GM21367 (cell line): Measurements from ENCODE around the gene SULT6B1.

Experiments
- ATAC-seq: cut with Tn5 transposase; IDR thresholded peaks from one replicate; pipeline ENCODE4 v1.9.1; 2021; ENCODE audit not compliant: unreplicated experiment

Gene SULT6B1

DNA sequence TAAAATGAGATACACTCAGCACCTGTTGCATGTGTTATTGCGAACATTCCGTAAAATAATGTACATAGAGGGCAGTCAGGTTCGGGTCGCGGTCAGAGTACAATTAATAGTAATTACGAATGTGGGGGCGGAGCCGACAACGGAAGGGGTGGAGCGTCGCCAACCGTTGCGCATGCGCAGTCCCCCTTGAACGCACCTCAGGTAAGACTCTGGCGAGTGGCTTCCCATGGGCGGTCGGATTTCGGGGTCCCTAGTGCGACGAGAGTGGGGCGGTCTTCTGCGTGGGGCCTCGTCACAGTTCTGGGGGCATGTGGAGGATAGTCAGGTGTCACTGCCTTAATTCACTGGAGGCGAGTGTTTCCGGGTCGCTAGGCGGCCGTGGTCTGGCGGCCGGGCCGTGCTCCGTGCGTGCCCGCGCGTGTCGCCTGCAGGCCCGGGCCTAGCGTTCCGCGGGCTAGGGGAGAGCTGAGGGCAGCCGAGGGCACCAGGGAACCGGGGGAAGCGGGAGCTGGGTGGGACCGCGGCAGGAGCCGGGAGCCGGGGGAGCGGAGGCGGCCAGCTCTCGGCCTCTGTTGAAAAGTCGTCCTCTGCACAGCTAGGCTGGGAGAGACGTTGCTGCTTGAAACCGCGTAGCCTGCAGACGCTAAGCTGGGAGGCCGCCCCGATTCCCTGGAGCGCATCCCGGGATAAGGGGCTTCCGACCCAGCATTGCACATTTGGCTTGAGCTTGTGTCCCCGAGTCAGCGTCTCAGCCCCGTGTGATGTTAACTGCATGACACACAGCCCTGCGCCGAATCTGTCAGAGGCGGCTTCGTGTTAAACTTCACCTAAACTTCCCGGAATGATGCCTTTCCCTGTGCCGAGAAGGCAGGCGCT is 8.1 kb upstream of the SULT6B1 start, which contains the start of gene CEBPZOS:
CEBPZOS (plus strand) TSS at position 177 of the 876 bp plus-strand sequence. CDS start 3,209 bp downstream, outside the sequence.
- peak; percentile 72 for ATAC-seq

DNA sequence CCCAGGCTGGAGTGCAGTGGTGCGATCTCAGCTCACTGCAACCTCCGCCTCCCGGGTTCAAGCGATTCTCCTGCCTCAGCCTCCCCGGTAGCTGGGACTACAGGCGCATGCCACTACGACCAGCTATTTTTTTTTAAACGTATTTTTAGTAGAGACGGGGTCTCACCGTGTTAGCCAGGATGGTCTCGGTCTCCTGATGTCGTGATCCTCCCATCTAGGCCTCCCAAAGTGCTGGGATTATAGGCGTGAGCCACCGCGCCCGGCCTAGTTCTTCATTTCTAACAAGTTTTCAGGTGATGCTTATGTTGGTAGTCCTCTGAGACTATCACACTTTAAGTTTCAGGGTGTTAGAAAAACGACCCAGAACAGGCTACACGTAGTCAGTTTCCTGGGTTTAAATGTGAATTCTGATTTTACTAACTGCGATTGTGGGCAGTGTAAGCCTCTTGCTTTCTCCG is 7.4 kb upstream of the SULT6B1 start:
- peak; percentile 5 for ATAC-seq

- no peak for ATAC-seq
Observed at GRCh38 chr2:37192551-37192950, 4.1 kb upstream of the SULT6B1 start.

DNA sequence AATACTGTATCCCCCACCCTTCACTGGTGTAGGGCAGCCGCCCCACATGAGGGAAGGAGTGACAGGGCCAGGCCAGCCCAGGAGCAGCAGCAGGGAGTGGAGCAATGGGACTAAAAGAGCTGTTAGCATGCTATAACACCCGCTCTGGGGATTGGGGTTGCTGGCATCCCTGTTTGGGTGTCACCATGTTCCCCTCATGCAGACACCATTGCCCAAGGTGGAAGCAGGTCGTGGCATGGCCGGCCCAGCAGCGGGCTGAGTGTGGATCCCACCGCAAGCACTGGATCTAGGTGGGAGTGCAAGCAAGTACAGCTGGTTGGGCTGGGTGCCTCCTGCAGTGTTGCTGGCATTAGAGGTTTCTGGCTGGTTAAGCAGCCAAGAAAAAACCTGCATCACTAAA is 3.3 kb upstream of the SULT6B1 start:
- no peak for ATAC-seq

GRCh38 chr2:37191253-37191652 is 2.8 kb upstream of the SULT6B1 start:
- no peak for ATAC-seq

DNA sequence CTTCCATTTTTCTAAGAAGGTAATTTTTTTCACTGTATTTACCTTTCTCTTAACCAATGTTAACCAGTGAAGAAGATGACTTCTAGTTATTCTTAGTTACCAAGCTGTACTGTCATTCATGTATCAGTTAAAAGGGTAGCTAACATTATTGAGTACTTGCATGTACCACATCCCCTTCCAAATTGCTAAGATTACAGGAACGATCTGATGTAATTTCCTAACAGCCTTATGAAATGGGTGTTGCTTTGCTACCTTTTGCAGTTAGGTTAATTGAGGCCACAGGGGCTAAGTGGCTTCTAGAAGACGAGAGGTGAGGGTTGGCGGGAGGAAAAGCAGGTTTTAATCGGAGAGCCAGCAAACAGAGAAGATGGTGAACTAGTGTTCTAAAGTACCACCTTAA is 1.8 kb upstream of the SULT6B1 start:
- no peak for ATAC-seq

GRCh38 chr2:37189452-37190153 is 1.1 kb upstream of the SULT6B1 start:
- no peak for ATAC-seq

GRCh38 chr2:37181726-37182684 is 6.5 kb downstream of the SULT6B1 start:
- no peak for ATAC-seq

- ATAC-seq: no peak
Observed at GRCh38 chr2:37180640-37181039, 7.8 kb downstream of the SULT6B1 start.

DNA sequence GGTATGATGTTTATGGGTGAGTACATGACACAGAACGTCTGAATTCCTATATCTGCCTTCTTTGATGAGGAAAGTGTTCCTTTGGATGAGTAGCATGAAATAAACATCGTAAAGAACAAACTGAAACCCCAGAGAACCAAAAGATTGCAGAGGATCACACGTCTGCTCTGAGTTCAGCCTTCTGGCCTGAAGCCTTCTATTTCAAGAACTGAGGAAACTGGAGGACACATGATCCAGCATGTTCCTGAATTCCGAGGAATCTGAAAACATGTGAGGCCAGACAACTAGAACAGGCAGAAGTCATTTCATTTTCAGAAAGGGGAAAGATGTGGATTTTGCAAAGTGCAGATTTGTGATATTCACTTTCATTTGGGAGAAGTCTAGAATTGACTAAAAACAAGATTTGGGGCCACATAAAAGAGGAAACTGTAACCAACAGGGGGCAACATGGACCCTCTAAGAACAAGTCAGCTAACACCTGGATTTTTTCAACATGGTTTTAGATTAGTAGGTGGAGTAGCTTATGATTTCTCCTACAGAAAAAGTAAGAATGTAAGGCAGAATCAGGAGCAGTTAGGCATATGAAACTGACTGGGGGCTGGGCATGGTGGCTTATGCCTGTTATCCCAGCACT is 8.3 kb downstream of the SULT6B1 start:
- no peak for ATAC-seq

GRCh38 chr2:37173741-37174140 is 14.7 kb downstream of the SULT6B1 start:
- no peak for ATAC-seq

DNA sequence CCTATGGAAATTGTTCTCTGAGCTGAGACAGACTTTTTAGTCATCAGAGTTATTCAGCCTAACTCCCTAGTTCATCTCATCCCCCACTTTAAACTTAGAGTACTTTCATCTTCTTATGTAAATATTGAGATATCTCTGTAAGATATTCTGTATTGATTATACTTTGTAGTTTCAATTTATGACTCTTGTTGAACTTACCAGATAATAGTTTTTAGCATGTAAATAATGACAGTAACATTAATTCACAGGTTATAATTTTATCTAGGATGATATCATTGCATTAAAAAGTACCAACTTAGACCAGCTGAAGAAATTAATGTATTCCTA is 16.9 kb downstream of the SULT6B1 start:
- ATAC-seq: no peak

GRCh38 chr2:37168217-37168981 is 20.1 kb downstream of the SULT6B1 start:
- no peak for ATAC-seq

- ATAC-seq: no peak
Observed at GRCh38 chr2:37167636-37168180, 20.8 kb downstream of the SULT6B1 start.

DNA sequence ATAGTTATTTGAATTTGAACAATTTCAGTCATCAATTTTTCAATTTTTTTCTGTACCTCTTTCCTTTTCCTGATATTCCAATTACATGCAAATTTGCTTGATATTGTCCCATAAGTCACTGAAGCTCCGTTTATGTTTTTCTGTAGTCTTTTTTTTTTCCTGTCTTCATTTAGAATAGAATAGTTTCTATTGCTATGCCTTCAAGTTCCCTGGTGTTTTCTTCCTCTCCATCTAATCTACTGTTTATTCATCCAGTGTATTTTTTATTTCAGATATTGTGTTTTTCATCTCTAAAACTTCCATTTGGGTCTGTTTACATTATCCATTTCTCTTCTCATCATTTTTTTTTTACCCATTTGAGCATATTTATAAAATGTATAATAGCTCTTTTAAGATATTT is 23.7 kb downstream of the SULT6B1 start:
- ATAC-seq: no peak

GRCh38 chr2:37156857-37157714 is 31.4 kb downstream of the SULT6B1 start, which contains the start of gene EIF2AK2:
Gene EIF2AK2 (minus strand): TSS chr2:37156980. CDS start chr2:37147806, 9,174 bp downstream.
- peak; percentile 75 for ATAC-seq

- peak; percentile 27 for ATAC-seq
Observed at GRCh38 chr2:37156071-37156856, 32.2 kb downstream of the SULT6B1 start.

DNA sequence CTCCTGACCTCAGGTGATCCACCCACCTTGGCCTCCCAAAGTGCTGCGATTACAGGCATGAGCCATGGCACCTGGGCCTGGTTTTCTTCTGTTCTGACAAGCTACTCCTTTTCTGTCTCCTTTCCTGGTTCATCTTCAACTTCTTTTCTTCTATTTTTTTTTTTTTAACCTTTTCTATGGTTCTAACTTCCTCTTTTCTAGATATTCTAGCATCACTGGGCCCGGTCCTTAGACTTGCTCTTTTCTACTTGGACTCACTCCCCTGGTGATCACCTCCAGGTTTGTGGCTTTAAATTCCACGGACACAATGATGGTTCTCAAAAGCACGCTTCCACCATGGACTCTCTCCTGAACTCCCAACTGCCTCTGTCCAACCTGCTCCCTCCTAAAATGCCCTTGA is 33.7 kb downstream of the SULT6B1 start:
- no peak for ATAC-seq
